A673 (cell line): Measurements from ENCODE around the gene EGLN3. TPM values are rescaled to one million over a fixed set of nuclear protein-coding genes. Genes with fewer than 3 reads are reported as not detected.

ENCODE experiments used
- BruUV-seq: library from RNA; stranded (reverse); fragments of 400-500 nt; replicated peaks from 2 replicates; lab custom pipeline; 2021; lab: Mats Ljungman, UMichigan
- CTCF ChIA-PET: fragments of 300-600 bp; sonication (Branson Sonifier 250); formaldehyde crosslinking; loops from one replicate; lab custom pipeline; 2022; ENCODE audit warnings: antibody characterized with exemption; lab: Charles Lee
- POLR2A ChIA-PET: fragments of 300-600 bp; sonication (Branson Sonifier 250); formaldehyde crosslinking; loops from one replicate; lab custom pipeline; 2022; ENCODE audit warnings: antibody characterized with exemption; ENCODE audit not compliant: low non-redundant PET; lab: Charles Lee
- DNase-seq: peaks from one replicate; pipeline ENCODE4 v3.0.0-alpha.2; 2015; ENCODE audit warnings: low spot score
- H3K27ac ChIP-seq: fragments of 200-600 bp; sonication (generic); 2 replicates; pipeline ENCODE4 v1.5.1; 2016; ENCODE audit warnings: mixed run types, low read depth, mild to moderate bottlenecking, mixed read lengths, antibody characterized with exemption, low read length; ENCODE audit not compliant: poor library complexity, severe bottlenecking
- H3K27me3 ChIP-seq: fragments of 200-600 bp; sonication (generic); replicated peaks from 2 replicates; pipeline ENCODE4 v1.6.1; 2017; ENCODE audit warnings: mixed run types, low read depth, mild to moderate bottlenecking, mixed read lengths, antibody characterized with exemption, low read length; ENCODE audit not compliant: insufficient read depth, poor library complexity
- H3K36me3 ChIP-seq: fragments of 200-600 bp; sonication (generic); 2 replicates; pipeline ENCODE4 v1.6.1; 2016; ENCODE audit warnings: mixed run types, mild to moderate bottlenecking, mixed read lengths, antibody characterized with exemption, low read length; ENCODE audit not compliant: insufficient read depth, poor library complexity, severe bottlenecking
- H3K4me1 ChIP-seq: fragments of 200-600 bp; sonication (generic); 2 replicates; pipeline ENCODE4 v1.6.1; 2017; ENCODE audit warnings: mixed run types, mild to moderate bottlenecking, mixed read lengths, antibody characterized with exemption, low read length; ENCODE audit not compliant: insufficient read depth, poor library complexity, severe bottlenecking
- H3K4me3 ChIP-seq: fragments of 200-600 bp; sonication (generic); 2 replicates; pipeline ENCODE4 v1.5.1; 2016; ENCODE audit warnings: low read depth, mixed run types, mild to moderate bottlenecking, mixed read lengths, low read length; ENCODE audit not compliant: poor library complexity, severe bottlenecking
- H3K9me3 ChIP-seq: fragments of 200-600 bp; sonication (generic); 2 replicates; pipeline ENCODE4 v1.6.1; 2016; ENCODE audit warnings: mixed run types, low read depth, mild to moderate bottlenecking, mixed read lengths, antibody characterized with exemption, low read length; ENCODE audit not compliant: poor library complexity, severe bottlenecking
- EZH2 ChIP-seq: fragments of 200-600 bp; sonication (generic); IDR thresholded peaks from 2 replicates; pipeline ENCODE4 v1.6.1; 2017; ENCODE audit warnings: borderline replicate concordance, low read depth, mild to moderate bottlenecking, mixed read lengths, antibody characterized with exemption, low read length; ENCODE audit not compliant: poor library complexity, severe bottlenecking
- intact Hi-C: fragments of 100-400 bp; cut with micrococcal nuclease; formaldehyde crosslinking; loops from one replicate; pipeline ENCODE4 v1.10.0; 2022; ENCODE audit not compliant: unreplicated experiment
- total RNA-seq: library from RNA; stranded (reverse); gene quantifications from 2 replicates; pipeline ENCODE4 v1.2.3, GENCODE V29; 2021
- TF ChIP-seq, protein P1 (sequence below): fragments of 300-800, 200-600 bp; sonication (generic); conservative IDR thresholded peaks from 2 replicates; pipeline ENCODE4 v1.5.1; 2017; ENCODE audit warnings: low read depth, mild to moderate bottlenecking, antibody characterized with exemption, low read length, moderate library complexity, mixed read lengths

Gene EGLN3
- total RNA-seq, 1 experiment from 2014 or later, result 2.4 TPM

- TF ChIP-seq, protein P1, sequence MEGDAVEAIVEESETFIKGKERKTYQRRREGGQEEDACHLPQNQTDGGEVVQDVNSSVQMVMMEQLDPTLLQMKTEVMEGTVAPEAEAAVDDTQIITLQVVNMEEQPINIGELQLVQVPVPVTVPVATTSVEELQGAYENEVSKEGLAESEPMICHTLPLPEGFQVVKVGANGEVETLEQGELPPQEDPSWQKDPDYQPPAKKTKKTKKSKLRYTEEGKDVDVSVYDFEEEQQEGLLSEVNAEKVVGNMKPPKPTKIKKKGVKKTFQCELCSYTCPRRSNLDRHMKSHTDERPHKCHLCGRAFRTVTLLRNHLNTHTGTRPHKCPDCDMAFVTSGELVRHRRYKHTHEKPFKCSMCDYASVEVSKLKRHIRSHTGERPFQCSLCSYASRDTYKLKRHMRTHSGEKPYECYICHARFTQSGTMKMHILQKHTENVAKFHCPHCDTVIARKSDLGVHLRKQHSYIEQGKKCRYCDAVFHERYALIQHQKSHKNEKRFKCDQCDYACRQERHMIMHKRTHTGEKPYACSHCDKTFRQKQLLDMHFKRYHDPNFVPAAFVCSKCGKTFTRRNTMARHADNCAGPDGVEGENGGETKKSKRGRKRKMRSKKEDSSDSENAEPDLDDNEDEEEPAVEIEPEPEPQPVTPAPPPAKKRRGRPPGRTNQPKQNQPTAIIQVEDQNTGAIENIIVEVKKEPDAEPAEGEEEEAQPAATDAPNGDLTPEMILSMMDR, result no peak
- peaks cover 28% of the 10 kb centered on the region for H3K27me3 ChIP-seq
- ChIA-PET POLR2A (interaction anchor here (0.5 kb wide), 1 partner anchor 77 kb away, joined by 3 read pairs; no protein-coding TSS in a partner anchor), CTCF (no interaction called here)
- intact Hi-C loops, result no loop called here
- peak; percentile 81 for DNase-seq
- TSS peak; percentile 90 for BruUV-seq
- no peak overlapping the region for H3K27ac ChIP-seq
- no peaks in the 10 kb centered on the region for H3K9me3 ChIP-seq
- H3K4me3 ChIP-seq, result peak overlapping the region; percentile 54
- H3K36me3 ChIP-seq, result no peaks in the 10 kb centered on the region
- peaks cover 5% of the 10 kb centered on the region for H3K4me1 ChIP-seq
These were observed 438 bp upstream of the EGLN3 start for GRCh38 chr14:33951183-33951840.

DNA sequence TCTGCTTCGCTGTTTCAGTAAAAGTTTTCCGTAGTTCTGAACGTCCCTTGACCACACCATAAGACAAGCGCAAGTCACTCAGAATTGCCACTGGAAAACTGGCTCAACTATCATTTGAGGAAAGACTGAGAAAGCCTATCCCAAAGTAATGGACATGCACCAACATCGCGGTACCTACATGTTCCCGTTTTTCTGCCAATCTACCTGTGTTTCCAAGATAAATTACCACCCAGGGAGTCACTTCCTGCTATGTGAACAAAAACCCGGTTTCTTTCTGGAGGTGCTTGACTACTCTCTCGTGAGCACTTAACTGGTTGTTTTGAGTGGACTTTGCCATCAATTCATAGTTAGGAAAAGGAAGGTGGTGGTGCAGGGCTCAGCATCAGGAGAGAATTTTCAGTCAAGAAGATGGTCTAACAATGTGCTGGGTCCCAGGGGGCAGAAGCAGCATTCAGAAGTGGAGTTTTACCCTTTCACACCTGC is 1.4 kb downstream of the EGLN3 start:
- ChIA-PET CTCF (no interaction called here), POLR2A (no interaction called here)
- Histone ChIP-seq H3K4me1 (peaks cover 5% of the 10 kb centered on the region), H3K9me3 (no peaks in the 10 kb centered on the region), H3K27ac (no peak overlapping the region), H3K36me3 (no peaks in the 10 kb centered on the region), H3K4me3 (no peak overlapping the region), H3K27me3 (peaks cover 28% of the 10 kb centered on the region)
- peak; percentile 24 for TF ChIP-seq EZH2
- TF ChIP-seq, protein P1, result no peak
- TSS peak; percentile 50 for BruUV-seq
- no peak for DNase-seq
- intact Hi-C loops, result no loop called here

DNA sequence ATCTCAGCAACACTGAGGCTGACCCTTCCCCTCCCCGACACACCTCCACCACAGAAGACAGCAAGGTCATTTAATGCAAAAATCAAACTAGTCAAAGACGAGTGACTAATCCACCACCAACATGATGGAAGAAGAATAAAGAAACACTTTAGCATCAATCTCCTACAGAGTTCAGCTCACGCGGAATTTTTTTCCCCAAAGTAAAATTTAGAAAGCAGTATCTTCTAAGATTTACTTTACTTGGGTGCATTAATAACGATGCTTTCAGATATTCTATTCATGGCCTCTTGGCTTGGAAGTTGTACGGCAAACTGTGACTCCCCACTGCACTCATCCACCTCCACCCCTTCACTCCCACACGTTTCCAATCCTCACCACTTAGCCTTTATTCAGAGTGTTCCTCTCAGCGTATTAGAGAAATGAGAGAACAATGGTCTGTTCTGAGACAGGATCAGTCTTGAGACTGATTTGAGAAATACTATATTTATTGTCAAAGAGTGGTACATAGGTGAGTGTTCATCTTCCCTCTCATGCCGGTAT is 1.9 kb downstream of the EGLN3 start:
- intact Hi-C loops, result no loop called here
- ChIA-PET POLR2A (no interaction called here), CTCF (no interaction called here)
- peaks cover 28% of the 10 kb centered on the region for H3K27me3 ChIP-seq
- H3K27ac ChIP-seq, result no peak overlapping the region
- H3K4me3 ChIP-seq, result no peak overlapping the region
- TF ChIP-seq, protein P1, result no peak
- TF ChIP-seq EZH2, result no peak
- H3K4me1 ChIP-seq, result peaks cover 5% of the 10 kb centered on the region
- no peaks in the 10 kb centered on the region for H3K9me3 ChIP-seq
- no peak for DNase-seq
- BruUV-seq, result no TSS peak
- no peaks in the 10 kb centered on the region for H3K36me3 ChIP-seq
